ENCODE results near the gene SYTL2.

The SYTL2 gene

GRCh38 chr11:85735876-85736460 is 75.0 kb downstream of the SYTL2 start:
- Histone ChIP-seq H3K36me3 (ENCODE audit: insufficient read depth, low read length) (no peaks in the 10 kb centered on the region), H4K20me1 (ENCODE audit: insufficient read depth, low read length) (no peaks in the 10 kb centered on the region), H2AFZ (ENCODE audit: low read length) (no peak overlapping the region), H3F3A (ENCODE audit: insufficient read depth, low read length) (no peaks in the 10 kb centered on the region), H3K79me2 (ENCODE audit: insufficient read depth, low read length) (no peaks in the 10 kb centered on the region), H3K4me2 (ENCODE audit: low read length) (no peak overlapping the region), H3K27me3 (ENCODE audit: insufficient read depth, low read length) (no peaks in the 10 kb centered on the region), H3K9me2 (ENCODE audit: low read depth, low read length) (no peaks in the 10 kb centered on the region), H3K4me3 (ENCODE audit: low read depth, low read length, poor library complexity, severe bottlenecking) (no peak overlapping the region), H3K27ac (ENCODE audit: low read depth, low read length, poor library complexity, severe bottlenecking) (no peak overlapping the region), H3K9me3 (ENCODE audit: low read length) (no peaks in the 10 kb centered on the region), H3K4me1 (ENCODE audit: insufficient read depth, low read length, severe bottlenecking) (peaks cover 4% of the 10 kb centered on the region), H3K9ac (ENCODE audit: low read length) (no peak overlapping the region)
- TF ChIP-seq EZH2 (IDR thresholded peaks at IDR 0.05; ENCODE audit: borderline replicate concordance, low read length): no peak
- TF ChIP-seq CTCF (IDR thresholded peaks at IDR 0.05; ENCODE audit: low read length): no peak

GRCh38 chr11:85732965-85733364 is 78.0 kb downstream of the SYTL2 start:
- Histone ChIP-seq H3K4me3 (ENCODE audit: low read depth, low read length, poor library complexity, severe bottlenecking) (no peak overlapping the region), H3K9me3 (ENCODE audit: low read length) (no peaks in the 10 kb centered on the region), H3K79me2 (ENCODE audit: insufficient read depth, low read length) (no peaks in the 10 kb centered on the region), H2AFZ (ENCODE audit: low read length) (no peak overlapping the region), H3K27ac (ENCODE audit: low read depth, low read length, poor library complexity, severe bottlenecking) (no peak overlapping the region), H4K20me1 (ENCODE audit: insufficient read depth, low read length) (no peaks in the 10 kb centered on the region), H3K9me2 (ENCODE audit: low read depth, low read length) (no peaks in the 10 kb centered on the region), H3K4me2 (ENCODE audit: low read length) (no peak overlapping the region), H3K9ac (ENCODE audit: low read length) (no peak overlapping the region), H3K4me1 (ENCODE audit: insufficient read depth, low read length, severe bottlenecking) (no peaks in the 10 kb centered on the region), H3K36me3 (ENCODE audit: insufficient read depth, low read length) (no peaks in the 10 kb centered on the region), H3F3A (ENCODE audit: insufficient read depth, low read length) (no peaks in the 10 kb centered on the region), H3K27me3 (ENCODE audit: insufficient read depth, low read length) (no peaks in the 10 kb centered on the region)
- no peak for TF ChIP-seq CTCF (IDR thresholded peaks at IDR 0.05; ENCODE audit: low read length)
- no peak for TF ChIP-seq EZH2 (IDR thresholded peaks at IDR 0.05; ENCODE audit: borderline replicate concordance, low read length)

GRCh38 chr11:85726381-85726780 is 84.6 kb downstream of the SYTL2 start:
- Histone ChIP-seq H3K27ac (ENCODE audit: low read depth, low read length, poor library complexity, severe bottlenecking) (no peak overlapping the region), H3K9me2 (ENCODE audit: low read depth, low read length) (no peaks in the 10 kb centered on the region), H3K27me3 (ENCODE audit: insufficient read depth, low read length) (no peaks in the 10 kb centered on the region), H3K4me1 (ENCODE audit: insufficient read depth, low read length, severe bottlenecking) (no peaks in the 10 kb centered on the region), H3K79me2 (ENCODE audit: insufficient read depth, low read length) (no peaks in the 10 kb centered on the region), H3F3A (ENCODE audit: insufficient read depth, low read length) (no peaks in the 10 kb centered on the region), H3K36me3 (ENCODE audit: insufficient read depth, low read length) (no peaks in the 10 kb centered on the region), H2AFZ (ENCODE audit: low read length) (no peak overlapping the region), H3K9me3 (ENCODE audit: low read length) (no peaks in the 10 kb centered on the region), H4K20me1 (ENCODE audit: insufficient read depth, low read length) (no peaks in the 10 kb centered on the region), H3K9ac (ENCODE audit: low read length) (no peak overlapping the region), H3K4me2 (ENCODE audit: low read length) (no peak overlapping the region), H3K4me3 (ENCODE audit: low read depth, low read length, poor library complexity, severe bottlenecking) (no peak overlapping the region)
- TF ChIP-seq CTCF (IDR thresholded peaks at IDR 0.05; ENCODE audit: low read length) (no peak), EZH2 (IDR thresholded peaks at IDR 0.05; ENCODE audit: borderline replicate concordance, low read length) (no peak)

All from OCI-LY1 (cell line).